Limb (tissue), 2 donors: ENCODE measurements around the gene CHRM2.

ENCODE experiments used
- DNase-seq, 2 donors: peaks; one replicate each; pipeline ENCODE4 v3.0.0-alpha.2; 2016; ENCODE audit errors: extremely low spot score in 2 of 2

Gene CHRM2

GRCh38 chr7:136894789-136895188, 26.3 kb downstream of the CHRM2 start:
- DNase-seq = no peak

- DNase-seq = no peak
Observed at GRCh38 chr7:136897676-136898075, 29.2 kb downstream of the CHRM2 start.

- DNase-seq = no peak
Observed at GRCh38 chr7:136900005-136900404, 31.6 kb downstream of the CHRM2 start.

GRCh38 chr7:136910771-136911170, 42.3 kb downstream of the CHRM2 start:
- DNase-seq = no peak

GRCh38 chr7:136911344-136911743, 42.9 kb downstream of the CHRM2 start:
- DNase-seq = no peak

- no peak for DNase-seq
Observed at GRCh38 chr7:136912339-136912738, 43.9 kb downstream of the CHRM2 start.

- DNase-seq = no peak
Observed at GRCh38 chr7:136914016-136914415, 45.6 kb downstream of the CHRM2 start.

GRCh38 chr7:136919820-136920219, 51.4 kb downstream of the CHRM2 start:
- DNase-seq = no peak

GRCh38 chr7:136923111-136923667, 54.7 kb downstream of the CHRM2 start:
- no peak for DNase-seq

GRCh38 chr7:136925044-136925443, 56.6 kb downstream of the CHRM2 start:
- DNase-seq = no peak

GRCh38 chr7:136925556-136925955, 57.1 kb downstream of the CHRM2 start:
- DNase-seq = no peak

GRCh38 chr7:136931169-136931867, 62.9 kb downstream of the CHRM2 start:
- no peak for DNase-seq

GRCh38 chr7:136937436-136937835, 69.0 kb downstream of the CHRM2 start:
- DNase-seq = no peak

GRCh38 chr7:136938476-136938875, 70.0 kb downstream of the CHRM2 start:
- DNase-seq = no peak

- DNase-seq = no peak
Observed at GRCh38 chr7:136940122-136940521, 71.7 kb downstream of the CHRM2 start.

- no peak for DNase-seq
Observed at GRCh38 chr7:136940917-136941316, 72.5 kb downstream of the CHRM2 start.

GRCh38 chr7:136941816-136942215, 73.4 kb downstream of the CHRM2 start:
- no peak for DNase-seq

- DNase-seq = no peak
Observed at GRCh38 chr7:136942401-136942800, 73.9 kb downstream of the CHRM2 start.

- no peak for DNase-seq
Observed at GRCh38 chr7:136942994-136943393, 74.5 kb downstream of the CHRM2 start.

GRCh38 chr7:136947347-136947746, 78.9 kb downstream of the CHRM2 start:
- DNase-seq = no peak

GRCh38 chr7:136950331-136950730, 81.9 kb downstream of the CHRM2 start:
- DNase-seq = no peak

GRCh38 chr7:136953386-136953785, 84.9 kb downstream of the CHRM2 start:
- DNase-seq = no peak

- no peak for DNase-seq
Observed at GRCh38 chr7:136956232-136956631, 87.8 kb downstream of the CHRM2 start.
